GM18873 (cell line): ENCODE data around the gene PKN2.
"Not testable (repeated sequence)": the region's sequence is repeated elsewhere in the genome, so short reads cannot be mapped to it uniquely, and the experiment has no call there.

Source experiments
- ATAC-seq: cut with Tn5 transposase; IDR thresholded peaks from one replicate; pipeline ENCODE4 v1.9.1; 2021; ENCODE audit warnings: mild to moderate bottlenecking, moderate library complexity, moderate number of reproducible peaks; ENCODE audit not compliant: unreplicated experiment, low FRiP score

PKN2 gene

DNA sequence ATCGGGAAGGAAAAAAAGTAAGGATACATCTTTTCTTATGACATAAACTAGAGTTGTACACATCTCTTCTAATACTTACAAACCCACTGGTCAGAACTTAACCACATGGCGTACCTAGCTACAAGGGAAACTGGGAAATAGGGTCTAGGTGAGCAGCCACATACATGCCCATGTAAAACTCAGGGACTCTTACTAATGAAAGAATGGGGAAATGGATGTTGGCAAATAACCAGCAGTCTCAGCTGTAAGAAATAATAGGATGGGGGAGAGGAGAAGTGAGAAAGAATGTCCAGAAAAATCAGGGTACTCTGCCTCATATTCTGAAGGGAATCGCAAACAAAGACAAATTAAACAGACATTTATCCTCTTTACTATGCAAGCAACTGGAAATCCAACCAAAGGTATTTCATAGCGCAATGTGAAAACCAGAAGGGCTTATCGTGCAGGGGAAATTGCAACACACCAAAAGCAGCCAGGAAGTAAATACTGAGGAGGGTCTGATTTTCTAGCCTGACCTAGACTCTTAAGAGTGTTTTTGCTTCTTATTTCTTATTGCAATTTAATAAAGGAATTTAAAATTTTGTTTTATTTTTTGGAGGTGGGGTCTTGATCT lies 189.8 kb downstream of the PKN2 start:
- no peak for ATAC-seq

DNA sequence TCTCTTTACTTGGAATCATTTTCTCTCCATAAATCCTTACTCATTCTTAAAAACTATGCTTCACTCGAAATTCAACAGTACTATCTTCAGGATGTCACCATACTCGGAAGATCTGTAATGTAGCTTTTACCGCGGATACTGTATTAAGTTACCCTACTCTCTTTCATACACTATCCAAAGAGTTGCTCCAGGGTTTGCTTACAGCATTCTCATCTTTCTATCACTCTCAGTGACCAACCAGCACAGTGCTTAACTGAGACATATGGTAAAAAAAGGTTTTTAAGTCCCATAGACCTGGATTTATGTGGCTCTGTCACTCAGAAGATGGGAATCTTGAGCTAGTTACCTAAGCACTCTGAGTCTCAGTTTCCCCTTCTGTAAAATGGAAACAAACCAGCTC lies 191.5 kb downstream of the PKN2 start:
- ATAC-seq: no peak

DNA sequence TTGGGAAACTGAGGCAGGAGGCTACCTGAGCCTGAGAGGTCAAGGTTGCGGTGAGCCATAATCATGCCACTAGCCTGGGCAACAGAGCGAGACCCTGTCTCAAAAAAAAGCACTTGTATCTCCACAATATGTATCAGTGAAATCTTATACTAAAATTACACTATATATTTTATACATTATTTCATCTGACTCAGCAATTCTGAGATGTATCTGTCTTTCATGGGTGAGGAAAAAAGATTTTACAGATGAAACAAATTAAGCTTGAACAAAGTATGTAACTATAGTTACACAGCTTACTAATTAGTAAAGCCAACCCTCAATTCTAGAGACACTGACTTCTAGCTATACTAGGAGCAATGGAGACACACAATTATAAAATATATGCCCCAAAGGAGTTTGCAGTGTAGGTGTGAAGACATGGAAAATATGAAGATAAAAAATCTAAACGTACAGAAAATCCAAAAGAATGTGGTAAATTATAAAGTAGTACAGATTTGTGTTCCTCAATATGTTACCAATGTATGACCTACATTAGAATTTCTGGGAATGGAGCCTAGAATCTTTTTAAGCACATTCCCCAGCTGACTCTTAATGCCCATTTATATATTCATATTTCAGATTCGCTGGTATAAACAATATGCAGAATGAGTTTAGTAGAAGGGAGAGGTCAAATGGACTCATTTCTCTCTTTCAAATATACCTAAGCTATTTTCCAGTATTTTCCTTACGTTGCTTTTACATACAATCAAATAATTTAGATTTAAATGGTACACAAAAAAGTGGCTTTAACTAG lies 192.7 kb downstream of the PKN2 start:
- no peak for ATAC-seq

DNA sequence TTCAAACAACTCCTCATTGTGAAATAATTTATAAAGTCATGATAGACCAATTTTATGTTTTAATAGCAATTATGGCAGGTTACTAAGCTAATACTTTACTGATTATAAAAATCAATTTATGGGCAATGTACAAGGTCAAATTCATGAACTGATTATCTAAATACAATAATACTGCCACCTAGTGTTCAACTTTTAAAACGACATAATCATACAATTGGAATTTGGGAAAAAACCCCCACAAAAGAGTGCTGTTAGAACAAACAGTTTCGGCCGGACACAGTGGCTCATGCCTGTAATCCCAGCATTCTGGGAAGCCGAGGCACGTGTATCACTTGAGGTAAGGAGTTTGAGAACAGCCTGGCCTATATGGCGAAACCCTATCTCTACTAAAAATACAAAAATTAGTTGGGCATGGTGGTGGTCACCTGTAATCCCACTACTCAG lies 193.3 kb downstream of the PKN2 start:
- no peak for ATAC-seq

DNA sequence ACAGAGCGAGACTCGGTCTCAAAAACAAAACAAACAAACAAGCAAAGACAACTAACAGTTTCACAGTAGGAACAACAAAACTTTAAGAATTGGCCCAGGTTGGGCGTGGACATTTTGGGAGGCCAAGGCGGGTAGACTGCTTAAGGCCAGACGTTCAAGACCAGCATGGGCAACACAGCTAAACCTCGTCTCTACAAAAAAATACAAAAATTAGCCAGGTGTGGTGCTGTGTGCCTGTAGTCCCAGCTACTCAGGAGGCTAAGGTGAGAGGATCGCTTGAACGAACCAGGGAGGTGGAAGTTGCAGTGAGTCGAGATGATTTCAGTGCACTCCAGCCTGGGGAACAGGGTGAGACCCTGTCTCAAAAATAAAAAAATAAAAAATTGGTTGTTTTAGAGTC lies 193.8 kb downstream of the PKN2 start:
- no peak for ATAC-seq

DNA sequence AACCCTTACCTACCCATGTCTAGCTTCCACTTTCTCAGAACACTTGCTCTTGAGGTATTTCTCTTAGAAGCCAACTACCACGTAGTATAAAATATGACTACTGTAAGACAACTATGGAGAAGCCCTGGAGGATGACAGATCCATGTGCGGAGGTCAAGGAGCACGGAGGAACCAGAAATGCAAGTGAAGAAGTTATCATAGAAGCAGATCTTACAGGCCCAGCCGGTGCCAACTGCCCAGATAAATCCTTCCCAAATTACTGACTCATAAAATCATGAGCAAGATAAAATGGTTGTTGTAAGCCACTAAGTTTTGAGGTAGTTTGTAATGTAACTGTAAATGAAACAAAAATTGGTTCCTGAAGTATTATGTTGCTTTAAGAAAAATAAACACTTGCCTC lies 194.7 kb downstream of the PKN2 start:
- no peak for ATAC-seq

DNA sequence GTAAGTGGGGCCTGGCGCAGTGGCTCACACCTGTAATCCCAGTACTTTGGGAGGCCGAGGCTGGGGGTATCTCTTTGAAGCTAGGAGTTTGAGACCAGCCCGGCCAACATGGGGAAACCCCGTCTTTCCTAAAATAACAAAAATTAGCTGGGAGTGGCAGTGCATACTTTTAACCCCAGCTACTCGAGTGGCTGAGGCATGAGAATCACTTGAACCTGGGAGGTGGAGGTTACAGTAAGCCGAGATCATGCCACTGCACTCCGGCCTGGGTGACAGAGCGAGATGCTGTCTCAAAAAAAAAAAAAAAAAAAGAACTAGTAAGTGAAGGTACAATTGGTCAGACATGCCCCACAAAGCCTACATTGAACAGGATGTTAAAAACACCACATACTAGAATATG lies 196.6 kb downstream of the PKN2 start:
- not testable (repeated sequence) for ATAC-seq

DNA sequence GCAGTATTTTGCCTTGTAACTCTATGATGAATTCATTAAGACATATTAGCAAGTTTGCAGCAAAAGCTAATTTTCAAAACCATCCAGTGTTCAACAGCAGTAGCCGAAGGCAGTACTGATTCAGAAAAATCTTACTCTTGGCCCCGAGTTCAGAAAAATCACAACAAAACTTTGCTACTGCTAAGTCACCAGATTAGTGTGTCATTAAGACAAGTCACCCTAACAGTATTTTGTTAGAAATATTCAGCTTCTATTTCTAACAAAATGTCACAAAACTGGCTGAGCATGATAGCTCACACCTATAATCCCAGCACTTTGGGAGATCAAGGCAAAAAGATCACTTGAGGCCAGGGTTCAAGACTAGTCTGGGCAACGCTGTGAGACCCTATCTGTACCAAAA lies 199.1 kb downstream of the PKN2 start:
- ATAC-seq: no peak
